LNCaP clone FGC (cell line): ENCODE results near the gene SALL2.

Experiments
- DNase-seq: peaks from one replicate; pipeline ENCODE4 v3.0.0-alpha.2; 2011; ENCODE audit warnings: low read depth
- H3K4me3 ChIP-seq: 2 replicates; pipeline ENCODE4 v1.5.1; 2011; ENCODE audit warnings: mild to moderate bottlenecking, low read depth, low read length, control low read depth
- TF ChIP-seq, protein P1 (sequence below): IDR thresholded peaks from 2 replicates; pipeline ENCODE4 v1.5.1; 2012; ENCODE audit warnings: mild to moderate bottlenecking; ENCODE audit not compliant: control insufficient read depth, insufficient read depth; ENCODE audit errors: extremely low read depth

Gene SALL2

DNA sequence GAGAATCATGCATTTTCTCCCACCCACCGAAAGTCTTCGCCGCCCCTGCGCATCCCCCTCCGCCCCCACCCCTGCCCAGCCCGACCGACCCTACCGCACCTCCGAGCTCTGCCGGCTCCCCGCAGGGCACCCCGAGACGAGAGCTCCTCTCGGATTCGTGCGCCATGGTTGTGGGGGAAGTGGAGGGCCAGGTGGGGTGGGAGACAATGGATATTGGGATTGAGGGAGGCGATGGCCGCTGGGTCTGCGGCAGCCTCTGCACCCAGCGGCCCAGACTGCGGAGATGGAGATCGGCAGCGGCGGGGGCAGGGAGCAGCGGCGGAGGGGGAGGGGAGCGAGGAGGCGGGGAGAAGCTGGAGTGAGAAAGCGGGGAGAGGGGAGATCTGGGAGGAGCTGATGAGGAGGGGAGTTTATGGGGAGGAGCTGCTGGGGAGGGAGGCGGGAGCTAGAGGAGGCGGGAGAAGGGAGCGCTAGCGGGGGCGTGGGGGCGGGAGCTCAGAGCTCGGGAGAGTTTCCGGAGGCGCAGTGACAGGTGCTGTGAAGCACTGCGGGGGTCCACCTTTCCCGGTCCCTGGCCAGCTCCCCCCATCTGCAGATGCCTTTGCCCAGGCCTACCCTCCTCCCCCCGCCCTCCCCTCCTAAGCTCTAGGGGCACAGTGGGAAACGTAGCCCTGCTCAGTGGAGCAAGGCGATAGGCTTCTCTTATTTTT lies at the start of gene SALL2:
SALL2 (minus strand) TSS at position 385 of the 710 bp plus-strand sequence; CDS start at position 166, 219 bp downstream.
- DNase-seq: no peak
- TF ChIP-seq, protein P1, sequence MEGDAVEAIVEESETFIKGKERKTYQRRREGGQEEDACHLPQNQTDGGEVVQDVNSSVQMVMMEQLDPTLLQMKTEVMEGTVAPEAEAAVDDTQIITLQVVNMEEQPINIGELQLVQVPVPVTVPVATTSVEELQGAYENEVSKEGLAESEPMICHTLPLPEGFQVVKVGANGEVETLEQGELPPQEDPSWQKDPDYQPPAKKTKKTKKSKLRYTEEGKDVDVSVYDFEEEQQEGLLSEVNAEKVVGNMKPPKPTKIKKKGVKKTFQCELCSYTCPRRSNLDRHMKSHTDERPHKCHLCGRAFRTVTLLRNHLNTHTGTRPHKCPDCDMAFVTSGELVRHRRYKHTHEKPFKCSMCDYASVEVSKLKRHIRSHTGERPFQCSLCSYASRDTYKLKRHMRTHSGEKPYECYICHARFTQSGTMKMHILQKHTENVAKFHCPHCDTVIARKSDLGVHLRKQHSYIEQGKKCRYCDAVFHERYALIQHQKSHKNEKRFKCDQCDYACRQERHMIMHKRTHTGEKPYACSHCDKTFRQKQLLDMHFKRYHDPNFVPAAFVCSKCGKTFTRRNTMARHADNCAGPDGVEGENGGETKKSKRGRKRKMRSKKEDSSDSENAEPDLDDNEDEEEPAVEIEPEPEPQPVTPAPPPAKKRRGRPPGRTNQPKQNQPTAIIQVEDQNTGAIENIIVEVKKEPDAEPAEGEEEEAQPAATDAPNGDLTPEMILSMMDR: no peak
- H3K4me3 ChIP-seq: peak within 1 kb of the TSS; percentile 65

DNA sequence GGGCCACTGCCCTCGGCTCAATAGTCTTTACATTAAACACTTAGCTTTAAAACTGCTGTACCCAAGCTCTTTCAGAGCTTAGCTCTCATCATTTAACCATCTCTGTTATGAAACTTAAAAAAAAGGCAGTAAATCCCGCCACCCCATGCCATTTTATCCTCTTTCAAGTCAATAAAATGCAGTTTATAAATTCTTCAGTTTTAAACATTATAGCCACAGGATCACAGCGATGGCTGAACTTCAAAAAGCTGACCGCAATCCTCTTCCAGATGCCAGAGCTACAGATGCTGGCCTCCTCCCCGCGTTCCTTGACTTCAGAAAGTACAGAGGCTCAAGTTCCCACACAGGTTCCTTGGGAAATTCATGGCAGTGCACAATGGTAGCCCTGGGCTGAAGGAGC lies 49.5 kb upstream of the SALL2 start:
- no peak overlapping the region for H3K4me3 ChIP-seq
- no peak for DNase-seq
- TF ChIP-seq, protein P1: no peak

DNA sequence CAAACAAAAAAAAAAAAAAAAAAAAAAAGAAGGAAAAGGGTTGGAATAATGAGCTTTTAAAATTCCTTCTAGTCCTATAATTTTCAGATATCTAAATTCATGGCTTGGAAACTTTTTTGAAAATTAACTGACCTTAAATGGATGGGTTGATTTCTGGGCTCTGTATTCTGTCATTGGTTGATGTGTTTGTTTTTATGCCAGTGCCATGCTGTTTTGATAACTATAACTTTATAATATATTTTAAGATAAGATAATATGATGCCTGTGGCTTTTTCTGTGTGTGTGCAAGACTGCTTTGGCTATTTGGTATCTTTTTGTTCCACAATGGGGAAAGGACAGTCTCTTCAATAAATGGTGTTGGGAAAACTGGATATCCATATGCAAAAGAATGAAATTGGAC lies 46.5 kb upstream of the SALL2 start:
- DNase-seq: no peak
- TF ChIP-seq, protein P1: no peak
- H3K4me3 ChIP-seq: no peak overlapping the region

DNA sequence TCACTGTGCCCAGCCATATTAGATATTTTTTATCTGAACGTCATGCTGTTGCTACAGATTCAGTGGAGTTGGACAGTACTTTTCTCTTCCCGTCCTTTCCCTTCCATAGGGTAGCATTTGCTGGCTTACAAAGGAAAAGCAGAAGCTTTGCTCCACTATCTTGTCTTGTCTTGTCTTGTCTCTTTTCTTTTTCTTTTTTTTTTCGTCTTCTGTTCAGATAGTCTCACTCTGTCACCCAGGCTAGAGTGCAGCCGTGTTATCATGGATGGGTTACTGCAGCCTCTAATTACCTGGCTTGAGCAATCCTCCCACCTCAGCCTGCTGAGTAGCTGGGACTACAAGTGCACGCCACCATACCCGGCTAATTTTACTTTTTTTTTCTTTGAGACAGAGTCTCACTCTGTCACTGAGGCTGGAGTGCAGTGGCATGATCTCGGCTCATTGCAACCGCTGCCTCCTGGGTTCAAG lies 32.6 kb upstream of the SALL2 start:
- DNase-seq: no peak
- TF ChIP-seq, protein P1: no peak
- no peak overlapping the region for H3K4me3 ChIP-seq

DNA sequence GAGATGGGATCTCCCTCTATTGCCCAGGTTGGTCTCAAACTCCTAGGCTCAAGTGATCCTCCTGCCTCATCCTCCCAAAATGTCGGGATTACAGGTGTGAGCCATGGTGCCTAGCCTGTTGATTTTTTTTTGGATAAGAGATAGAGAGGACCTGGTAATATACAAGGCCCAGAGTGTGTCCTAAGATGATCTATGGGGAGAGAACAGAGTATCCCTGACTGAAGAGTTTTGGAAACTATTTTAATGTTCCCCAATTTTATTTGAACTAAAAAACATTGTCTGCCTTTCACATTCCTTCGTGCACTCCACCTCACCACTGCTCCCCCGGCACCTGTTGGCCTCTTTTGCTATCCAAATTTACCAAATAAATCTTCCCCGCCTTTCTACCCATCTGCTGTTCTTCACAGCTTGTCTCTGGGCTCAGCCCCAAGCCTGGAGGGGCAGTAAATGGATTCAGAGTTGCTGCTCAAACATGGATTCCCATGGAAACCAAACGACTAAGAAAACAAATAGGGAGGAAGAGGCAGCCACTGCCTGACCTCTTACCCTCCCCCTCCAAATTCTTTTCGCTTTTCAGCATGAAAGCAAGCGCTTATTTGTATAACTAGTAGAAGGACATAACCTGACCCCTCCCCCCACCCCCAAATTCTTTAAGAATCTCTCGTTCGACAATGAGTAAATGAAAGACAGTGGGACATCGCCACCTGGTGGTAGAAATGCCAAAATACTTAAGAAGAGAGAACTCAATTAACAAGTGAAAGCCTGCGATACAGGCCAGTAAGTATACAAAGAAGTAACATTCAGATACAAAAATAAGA lies 31.1 kb upstream of the SALL2 start:
- peak; percentile 91 for DNase-seq
- TF ChIP-seq, protein P1: peak; percentile 60
- H3K4me3 ChIP-seq: peak overlapping the region; percentile 22; the same call in 1 of the 2 replicates

DNA sequence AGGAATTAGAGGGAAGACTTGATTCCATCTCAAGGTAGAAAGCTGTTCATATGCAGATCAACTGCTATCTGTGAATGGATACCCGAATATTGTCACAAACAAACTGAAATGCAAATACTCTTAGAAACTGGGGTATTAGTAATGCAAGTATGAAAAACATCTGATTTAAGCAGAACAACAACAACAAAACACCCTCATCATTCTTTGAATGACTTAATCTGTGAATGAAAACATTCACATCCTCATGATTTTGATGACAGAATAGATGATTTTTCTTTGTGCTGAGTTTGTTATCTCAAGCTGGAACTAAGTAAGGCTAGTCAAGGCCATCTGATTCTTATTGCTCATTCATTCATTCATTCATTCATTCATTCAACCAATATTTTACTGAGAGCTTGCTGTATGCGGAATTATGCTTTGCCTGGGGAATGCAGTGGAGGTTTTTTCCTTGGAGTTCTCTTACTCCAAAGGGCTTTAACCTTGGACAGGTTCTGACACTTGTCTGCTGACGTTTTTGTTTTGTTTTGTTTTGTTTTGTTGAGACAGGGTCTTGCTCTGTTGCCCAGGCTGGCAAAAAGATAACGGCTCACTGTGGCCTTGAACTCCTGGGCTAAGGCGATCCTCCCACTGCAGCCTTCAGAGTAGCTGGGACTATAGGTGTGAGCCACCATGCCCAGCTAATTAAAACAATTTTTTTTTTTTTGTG lies 30.4 kb upstream of the SALL2 start:
- no peak for DNase-seq
- TF ChIP-seq, protein P1: no peak
- no peak overlapping the region for H3K4me3 ChIP-seq
